Islet precursor cell (in vitro differentiated cells): ENCODE measurements around the gene RAB40B.

ENCODE experiments used
- DNase-seq: peaks from one replicate; pipeline ENCODE4 v3.0.0-alpha.2; 2018

The RAB40B gene

GRCh38 chr17:82716203-82717010 is 17.9 kb upstream of the RAB40B start, which contains the start of gene FN3KRP:
FN3KRP (plus strand) TSS chr17:82716706; CDS start chr17:82716756, 50 bp downstream.
- DNase-seq, result peak; percentile 99

DNA sequence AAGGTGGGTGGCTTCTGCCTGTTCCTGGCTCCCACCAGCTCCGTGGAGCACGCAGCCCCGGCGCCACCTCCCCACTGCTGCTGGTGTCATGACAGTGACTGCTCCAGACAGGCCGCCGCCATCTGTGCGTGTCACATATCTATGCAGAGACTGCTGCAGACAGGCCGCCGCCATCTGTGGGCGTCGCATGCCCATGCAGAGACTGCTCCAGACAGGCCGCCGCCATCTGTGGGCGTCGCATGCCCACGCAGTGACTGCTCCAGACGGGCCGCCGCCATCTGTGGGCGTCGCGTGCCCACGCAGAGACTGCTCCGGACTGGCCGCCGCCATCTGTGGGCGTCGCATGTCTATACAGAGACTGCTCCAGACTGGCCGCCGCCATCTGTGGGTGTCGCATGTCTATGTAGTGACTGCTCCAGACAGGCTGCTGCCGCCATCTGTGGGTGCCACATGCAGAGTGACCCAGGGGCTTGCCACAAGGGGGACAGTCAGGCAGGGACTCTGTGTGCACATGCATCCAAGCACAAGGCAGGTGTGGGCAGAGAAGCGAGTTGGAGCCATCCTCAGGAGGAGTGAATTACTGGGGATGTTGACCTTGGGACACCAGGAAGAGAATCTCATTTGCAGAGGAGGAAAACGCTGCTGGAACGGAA is 14.7 kb upstream of the RAB40B start:
- DNase-seq, result peak; percentile 58

GRCh38 chr17:82710499-82711232 is 12.2 kb upstream of the RAB40B start:
- peak; percentile 57 for DNase-seq

DNA sequence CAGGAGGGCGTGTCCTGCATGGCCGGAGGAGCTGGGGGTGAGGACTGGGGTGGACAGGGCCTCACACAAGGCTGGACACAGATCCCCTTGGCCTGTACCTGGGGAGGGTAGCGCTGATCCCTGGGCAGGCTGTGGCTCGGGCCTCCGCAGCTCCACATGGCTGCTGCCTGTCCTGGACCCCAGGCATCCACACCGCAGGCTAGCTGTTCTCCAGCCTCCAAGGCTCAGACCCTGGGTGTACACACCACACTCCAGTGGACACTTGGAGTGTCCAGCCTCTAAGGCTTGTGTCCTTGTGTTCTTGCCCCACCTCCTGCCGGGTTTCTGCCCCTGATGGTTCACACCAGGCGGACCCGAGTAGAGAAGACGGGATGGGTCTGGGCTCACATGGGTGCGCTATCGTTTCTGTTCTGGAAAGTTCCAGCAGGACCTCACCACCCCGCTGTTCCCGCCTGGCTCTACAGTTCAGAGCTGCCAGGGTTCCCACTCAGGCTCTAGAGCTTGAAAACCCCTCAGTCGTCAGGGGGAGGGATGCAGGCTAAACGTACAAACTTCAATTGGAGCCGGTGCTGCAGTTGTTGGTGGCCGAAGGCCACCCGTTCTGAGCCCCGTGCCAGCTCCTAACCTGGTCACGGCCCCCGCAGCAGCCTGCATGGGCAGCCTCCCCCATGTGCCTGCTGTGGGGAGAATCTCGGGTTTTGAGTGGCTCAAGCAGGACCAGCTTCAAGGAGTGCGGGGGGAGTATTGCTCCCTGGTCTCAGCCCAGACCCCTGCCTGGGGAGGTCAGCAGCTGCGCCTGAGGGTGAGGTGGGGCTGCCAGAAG is 11.4 kb upstream of the RAB40B start:
- DNase-seq, result peak; percentile 53

GRCh38 chr17:82709024-82709675 is 10.7 kb upstream of the RAB40B start:
- no peak for DNase-seq

GRCh38 chr17:82705756-82706155 is 7.3 kb upstream of the RAB40B start:
- DNase-seq, result no peak

DNA sequence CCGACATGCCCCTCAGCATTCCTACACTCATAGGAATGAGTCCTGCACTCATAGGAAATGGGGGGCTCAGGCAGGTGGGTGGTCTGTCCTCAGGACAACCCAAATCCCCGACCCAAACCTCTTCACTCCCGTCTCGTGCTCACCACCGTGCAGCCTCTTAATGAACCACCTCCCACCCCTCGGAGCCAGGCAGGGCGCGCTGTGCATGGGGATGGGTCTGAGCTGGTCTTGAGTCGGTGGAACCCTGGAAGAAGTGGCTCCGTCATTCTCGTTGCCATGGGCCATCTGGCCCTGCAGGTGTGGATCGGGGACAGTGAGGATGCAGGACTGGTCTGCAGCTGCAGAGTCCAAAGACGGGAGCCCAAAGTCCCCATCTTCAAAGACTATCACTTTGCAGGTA is 6.4 kb upstream of the RAB40B start:
- DNase-seq, result no peak

GRCh38 chr17:82703935-82704865 is 5.7 kb upstream of the RAB40B start:
- peak; percentile 56 for DNase-seq

DNA sequence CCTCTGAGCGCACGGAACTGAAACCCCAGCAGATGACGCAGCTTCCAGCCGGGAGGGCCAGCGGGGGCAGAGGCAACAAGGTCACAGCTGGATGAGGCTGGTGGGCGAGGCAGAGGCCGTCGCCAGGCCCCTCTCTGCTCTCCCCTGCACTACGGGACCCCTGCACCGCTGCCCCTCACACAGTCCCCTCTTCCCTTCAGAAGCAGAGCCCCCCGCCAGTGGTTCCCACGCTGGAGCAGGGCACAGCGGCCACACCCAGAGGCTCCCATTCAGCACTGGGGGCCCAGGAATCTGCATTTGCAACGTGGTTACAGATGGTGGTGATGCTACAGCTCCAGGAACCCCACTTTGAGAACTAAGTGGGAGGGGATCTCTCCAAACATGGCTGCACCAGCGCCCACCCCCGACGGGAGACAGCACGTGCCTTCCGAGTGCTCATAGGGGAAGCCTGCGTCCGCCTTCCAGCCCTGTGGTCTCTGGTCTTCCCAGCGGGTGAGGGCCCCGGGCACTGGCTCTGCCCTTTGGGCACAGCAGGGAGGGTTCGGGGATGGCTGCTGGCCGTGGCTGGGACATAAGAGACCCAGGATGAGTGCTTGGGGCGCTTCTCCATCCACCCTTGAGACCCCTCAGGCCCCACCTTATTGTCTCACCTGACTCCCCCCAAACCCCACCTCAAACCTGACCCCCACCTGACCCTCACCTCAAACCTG is 4.7 kb upstream of the RAB40B start:
- DNase-seq, result no peak

DNA sequence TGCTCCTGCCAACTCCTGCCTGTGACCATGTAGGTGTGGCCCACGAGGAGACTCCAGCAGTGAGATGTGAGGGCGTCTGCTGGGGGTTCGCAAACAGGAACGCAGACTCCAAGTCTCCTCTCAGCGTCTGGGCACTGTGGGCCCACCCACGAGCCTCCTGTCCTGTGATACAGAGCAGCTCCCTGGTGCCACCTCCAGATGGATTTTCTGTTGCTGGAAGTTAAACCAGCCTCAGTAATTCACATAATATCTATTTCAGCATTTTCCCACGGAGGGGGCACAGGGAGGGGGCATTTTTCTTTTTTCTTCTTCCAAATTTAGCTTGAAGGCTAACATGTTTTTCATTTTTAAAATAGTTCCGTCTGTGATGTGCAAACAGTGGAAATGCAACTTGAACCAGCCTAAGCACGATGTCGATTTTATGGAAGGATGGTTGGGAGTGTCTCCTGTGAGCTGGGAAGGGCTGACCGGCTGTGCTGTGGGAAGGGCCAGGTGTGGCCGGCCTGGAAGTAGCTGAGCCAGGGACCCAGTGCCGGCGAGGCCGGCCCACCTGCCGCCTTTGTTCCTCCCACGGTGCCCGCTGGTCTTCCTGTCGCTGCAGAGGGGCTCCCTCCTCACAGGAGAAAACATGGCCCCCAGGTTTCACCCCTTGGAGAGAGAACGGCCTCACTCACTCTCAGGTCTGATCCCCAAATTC is 3.9 kb upstream of the RAB40B start:
- no peak for DNase-seq

DNA sequence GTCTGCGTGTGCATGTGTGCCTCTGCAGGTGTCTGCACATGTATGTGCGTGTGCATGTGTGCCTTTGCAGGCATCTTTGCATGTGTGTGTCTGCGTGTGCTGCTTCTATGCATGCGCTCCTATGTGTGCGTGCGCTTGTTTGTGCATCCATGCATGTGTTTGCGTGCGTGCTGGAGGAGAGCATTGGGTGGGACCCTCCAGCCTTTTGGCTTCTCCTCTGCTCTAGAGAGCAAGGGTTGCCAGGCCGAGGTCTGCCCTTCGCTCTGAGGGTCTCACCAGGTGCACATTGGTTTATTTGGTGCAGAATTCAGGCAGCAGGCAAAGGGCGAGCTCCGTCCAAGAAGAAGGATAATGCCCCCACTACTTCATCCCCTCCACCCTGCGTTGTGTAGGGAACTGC is 1.1 kb upstream of the RAB40B start:
- DNase-seq, result no peak

DNA sequence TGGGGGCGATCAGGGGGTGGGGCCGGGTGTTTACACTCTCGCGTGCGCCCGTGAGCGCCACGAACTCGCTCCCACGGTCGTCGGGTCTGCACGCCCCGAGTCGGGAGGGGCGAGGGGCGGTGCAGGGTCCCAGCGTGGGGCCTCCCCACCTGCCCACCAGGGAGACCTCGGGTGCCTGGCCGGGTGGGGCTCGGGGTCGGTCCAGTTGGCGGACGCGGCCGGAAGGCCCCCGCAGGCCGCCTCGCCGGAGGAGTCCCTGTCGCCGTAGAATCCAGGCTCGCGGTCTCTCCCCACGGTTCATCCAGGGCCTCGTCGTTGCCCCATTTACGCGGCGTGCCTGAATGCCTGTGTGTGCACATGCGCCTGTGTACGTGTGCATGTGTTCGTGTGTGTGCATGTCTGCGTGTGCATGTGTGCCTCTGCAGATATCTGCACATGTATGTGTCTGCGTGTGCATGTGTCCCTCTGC is 510 bp upstream of the RAB40B start:
- DNase-seq, result no peak

DNA sequence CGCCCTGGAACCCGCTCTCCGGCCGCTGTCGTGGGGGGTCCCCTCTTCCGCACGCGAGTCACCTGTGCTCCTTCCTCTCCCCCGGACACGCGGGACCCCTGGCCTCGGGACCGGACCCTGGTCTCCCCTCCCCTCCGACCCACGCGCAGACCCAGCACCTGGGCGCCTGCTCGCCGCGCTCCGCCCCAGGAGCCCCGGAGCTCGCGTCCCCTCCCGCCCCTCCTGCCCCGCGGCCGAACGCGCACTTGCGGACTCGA is 762 bp downstream of the RAB40B start:
- DNase-seq, result no peak

GRCh38 chr17:82696916-82697807 is 1.3 kb downstream of the RAB40B start:
- DNase-seq, result peak; percentile 61

GRCh38 chr17:82696259-82696658 is 2.2 kb downstream of the RAB40B start:
- DNase-seq, result no peak

DNA sequence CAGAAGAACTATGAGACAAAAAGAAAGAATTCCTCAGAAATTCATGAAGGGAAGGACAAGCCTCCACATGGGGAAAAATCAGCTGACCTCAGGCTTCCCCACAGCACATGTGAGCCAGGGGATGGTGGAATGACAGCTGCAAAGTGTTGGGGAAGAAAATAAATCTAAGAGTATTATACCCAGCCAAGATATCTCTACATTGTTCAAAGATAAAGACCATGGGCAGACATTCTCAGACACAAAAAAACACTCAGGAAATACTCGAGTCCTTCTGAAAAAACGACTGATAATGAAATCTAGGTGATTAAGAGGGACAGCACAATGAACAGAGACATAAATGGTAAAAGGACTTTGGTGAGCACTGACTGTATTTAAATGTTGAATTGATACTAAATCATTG is 3.9 kb downstream of the RAB40B start:
- DNase-seq, result no peak

- no peak for DNase-seq
Observed at GRCh38 chr17:82693168-82693867, 5.2 kb downstream of the RAB40B start.

DNA sequence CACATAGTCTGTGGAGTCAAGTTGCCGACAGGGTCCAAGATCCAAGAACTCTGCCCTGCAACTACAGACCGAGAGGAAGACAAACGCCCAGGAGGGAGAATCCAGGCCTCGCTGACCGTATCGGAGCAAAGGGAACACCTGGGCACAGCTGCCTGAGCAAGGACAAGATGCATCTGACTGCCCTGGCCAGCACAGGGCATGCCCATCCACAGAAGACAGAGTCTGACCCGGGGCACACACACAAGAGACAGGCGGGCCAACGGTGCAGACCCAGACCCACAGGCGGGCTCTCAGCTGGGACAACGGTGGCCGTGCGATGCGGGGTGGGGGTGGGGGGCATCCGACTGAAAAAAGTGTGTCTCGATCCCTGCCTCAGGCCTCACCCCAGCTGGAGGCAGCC is 6.2 kb downstream of the RAB40B start:
- DNase-seq, result no peak
